Epithelial cell of prostate (primary cell): ENCODE results near the gene ADGRV1.
"Not testable (repeated sequence)": the region's sequence is repeated elsewhere in the genome, so short reads cannot be mapped to it uniquely, and the experiment has no call there.

Experiments
- DNase-seq: peaks from one replicate; pipeline ENCODE4 v3.0.0-alpha.2; 2011; ENCODE audit warnings: low read depth, low spot score
- H3K27ac ChIP-seq: fragments of 450-650 bp; 2 replicates; pipeline ENCODE4 v1.5.1; 2017; ENCODE audit warnings: mild to moderate bottlenecking

The ADGRV1 gene

GRCh38 chr5:90796919-90797318 is 238.3 kb downstream of the ADGRV1 start:
- DNase-seq, H3K27ac ChIP-seq: not testable (repeated sequence)

GRCh38 chr5:90800082-90800481 is 241.5 kb downstream of the ADGRV1 start:
- not testable (repeated sequence) for DNase-seq, H3K27ac ChIP-seq

- DNase-seq, H3K27ac ChIP-seq: not testable (repeated sequence)
Measured at GRCh38 chr5:90800515-90800914, 241.9 kb downstream of the ADGRV1 start.

- no peak for DNase-seq
- H3K27ac ChIP-seq = no peak overlapping the region
Measured at GRCh38 chr5:90802474-90803317, 244.1 kb downstream of the ADGRV1 start.

GRCh38 chr5:90803381-90803780 is 244.8 kb downstream of the ADGRV1 start:
- H3K27ac ChIP-seq = no peak overlapping the region
- DNase-seq = no peak

GRCh38 chr5:90803876-90804275 is 245.3 kb downstream of the ADGRV1 start:
- no peak overlapping the region for H3K27ac ChIP-seq
- DNase-seq = peak; percentile 48

GRCh38 chr5:90807496-90807895 is 248.9 kb downstream of the ADGRV1 start:
- DNase-seq = no peak
- H3K27ac ChIP-seq = no peak overlapping the region

GRCh38 chr5:90809311-90810056 is 250.9 kb downstream of the ADGRV1 start:
- no peak for DNase-seq

GRCh38 chr5:90810211-90810610 is 251.6 kb downstream of the ADGRV1 start:
- no peak for DNase-seq
- no peak overlapping the region for H3K27ac ChIP-seq

More at GRCh38 chr5:90809311-90810056, 250.9 kb downstream of the ADGRV1 start:
- H3K27ac ChIP-seq = no peak overlapping the region

GRCh38 chr5:90813392-90813791 is 254.8 kb downstream of the ADGRV1 start:
- H3K27ac ChIP-seq = no peak overlapping the region

GRCh38 chr5:90822062-90822461 is 263.5 kb downstream of the ADGRV1 start:
- H3K27ac ChIP-seq, DNase-seq: not testable (repeated sequence)

More at GRCh38 chr5:90813392-90813791, 254.8 kb downstream of the ADGRV1 start:
- DNase-seq = no peak

- no peak for DNase-seq
- no peak overlapping the region for H3K27ac ChIP-seq
Measured at GRCh38 chr5:90824436-90824835, 265.8 kb downstream of the ADGRV1 start.

GRCh38 chr5:90830058-90830457 is 271.5 kb downstream of the ADGRV1 start:
- H3K27ac ChIP-seq = no peak overlapping the region
- DNase-seq = no peak

GRCh38 chr5:90833753-90834152 is 275.2 kb downstream of the ADGRV1 start:
- DNase-seq = no peak
- H3K27ac ChIP-seq = no peak overlapping the region

- no peak overlapping the region for H3K27ac ChIP-seq
- DNase-seq = no peak
Measured at GRCh38 chr5:90834711-90835110, 276.1 kb downstream of the ADGRV1 start.

GRCh38 chr5:90843443-90843842 is 284.8 kb downstream of the ADGRV1 start:
- DNase-seq = no peak
- H3K27ac ChIP-seq = no peak overlapping the region

- peak; percentile 6 for DNase-seq
- H3K27ac ChIP-seq = no peak overlapping the region
Measured at GRCh38 chr5:90844931-90845330, 286.3 kb downstream of the ADGRV1 start.

GRCh38 chr5:90845723-90846554 is 287.3 kb downstream of the ADGRV1 start:
- DNase-seq = no peak
- H3K27ac ChIP-seq = no peak overlapping the region

- not testable (repeated sequence) for H3K27ac ChIP-seq, DNase-seq
Measured at GRCh38 chr5:90847606-90848005, 289.0 kb downstream of the ADGRV1 start.

GRCh38 chr5:90849939-90850338 is 291.3 kb downstream of the ADGRV1 start:
- H3K27ac ChIP-seq = no peak overlapping the region
- no peak for DNase-seq
